ENCODE measurements around the gene SLC27A3.
"Not testable (repeated sequence)": the region's sequence is repeated elsewhere in the genome, so short reads cannot be mapped to it uniquely, and the experiment has no call there.

The SLC27A3 gene

GRCh38 chr1:153764310-153764709 is 10.9 kb upstream of the SLC27A3 start:
- no peaks in the 10 kb centered on the region for H3K9me3 ChIP-seq (ENCODE audit: insufficient read depth, low read depth, low read length)
- H3K9ac ChIP-seq (ENCODE audit: low read depth, low read length) = no peak overlapping the region
- no peaks in the 10 kb centered on the region for H3K4me1 ChIP-seq (ENCODE audit: insufficient read depth, low read length)
- no peaks in the 10 kb centered on the region for H3K27me3 ChIP-seq (ENCODE audit: insufficient read depth, low read length)
- peaks cover 96% of the 10 kb centered on the region for H3K36me3 ChIP-seq (ENCODE audit: insufficient read depth, low read length)
- H3K4me3 ChIP-seq (ENCODE audit: low read length) = no peak overlapping the region
- no peak overlapping the region for H3K27ac ChIP-seq (ENCODE audit: low read depth, low read length)
- WGBS = 96% methylated on average over 5 of the region's 5 CpGs

GRCh38 chr1:153766663-153767062 is 8.5 kb upstream of the SLC27A3 start:
- H3K9ac ChIP-seq (ENCODE audit: low read depth, low read length); H3K9me3 ChIP-seq (ENCODE audit: insufficient read depth, low read depth, low read length); H3K27ac ChIP-seq (ENCODE audit: low read depth, low read length); H3K27me3 ChIP-seq (ENCODE audit: insufficient read depth, low read length); H3K4me1 ChIP-seq (ENCODE audit: insufficient read depth, low read length); H3K4me3 ChIP-seq (ENCODE audit: low read length): not testable (repeated sequence)
- peaks cover 93% of the 10 kb centered on the region for H3K36me3 ChIP-seq (ENCODE audit: insufficient read depth, low read length)
- 97% methylated on average over 10 of the region's 10 CpGs for WGBS

- 94% methylated on average over 11 of the region's 11 CpGs for WGBS
- Histone ChIP-seq H3K36me3 (ENCODE audit: insufficient read depth, low read length) (peaks cover 92% of the 10 kb centered on the region), H3K9ac (ENCODE audit: low read depth, low read length) (no peak overlapping the region), H3K27me3 (ENCODE audit: insufficient read depth, low read length) (no peaks in the 10 kb centered on the region), H3K4me3 (ENCODE audit: low read length) (no peak overlapping the region), H3K4me1 (ENCODE audit: insufficient read depth, low read length) (no peaks in the 10 kb centered on the region), H3K27ac (ENCODE audit: low read depth, low read length) (no peak overlapping the region), H3K9me3 (ENCODE audit: insufficient read depth, low read depth, low read length) (no peaks in the 10 kb centered on the region)
These were observed 7.7 kb upstream of the SLC27A3 start for GRCh38 chr1:153767519-153767918.

GRCh38 chr1:153768316-153769181 is 6.7 kb upstream of the SLC27A3 start:
- no peaks in the 10 kb centered on the region for H3K27me3 ChIP-seq (ENCODE audit: insufficient read depth, low read length)
- 97% methylated on average over 4 of the region's 4 CpGs for WGBS
- no peaks in the 10 kb centered on the region for H3K9me3 ChIP-seq (ENCODE audit: insufficient read depth, low read depth, low read length)
- no peaks in the 10 kb centered on the region for H3K4me1 ChIP-seq (ENCODE audit: insufficient read depth, low read length)
- no peak overlapping the region for H3K27ac ChIP-seq (ENCODE audit: low read depth, low read length)
- no peak overlapping the region for H3K4me3 ChIP-seq (ENCODE audit: low read length)
- H3K9ac ChIP-seq (ENCODE audit: low read depth, low read length) = no peak overlapping the region
- peaks cover 92% of the 10 kb centered on the region for H3K36me3 ChIP-seq (ENCODE audit: insufficient read depth, low read length)

GRCh38 chr1:153769221-153769620 is 6.0 kb upstream of the SLC27A3 start:
- Histone ChIP-seq H3K36me3 (ENCODE audit: insufficient read depth, low read length) (peaks cover 89% of the 10 kb centered on the region), H3K4me3 (ENCODE audit: low read length) (no peak overlapping the region), H3K27me3 (ENCODE audit: insufficient read depth, low read length) (no peaks in the 10 kb centered on the region), H3K27ac (ENCODE audit: low read depth, low read length) (no peak overlapping the region), H3K9me3 (ENCODE audit: insufficient read depth, low read depth, low read length) (no peaks in the 10 kb centered on the region), H3K9ac (ENCODE audit: low read depth, low read length) (no peak overlapping the region), H3K4me1 (ENCODE audit: insufficient read depth, low read length) (no peaks in the 10 kb centered on the region)
- WGBS = 86% methylated on average over 3 of the region's 3 CpGs

- WGBS = 68% methylated on average over 10 of the region's 11 CpGs
- Histone ChIP-seq H3K27me3 (ENCODE audit: insufficient read depth, low read length) (no peaks in the 10 kb centered on the region), H3K36me3 (ENCODE audit: insufficient read depth, low read length) (peaks cover 76% of the 10 kb centered on the region), H3K4me3 (ENCODE audit: low read length) (no peak overlapping the region), H3K9ac (ENCODE audit: low read depth, low read length) (no peak overlapping the region), H3K27ac (ENCODE audit: low read depth, low read length) (no peak overlapping the region), H3K9me3 (ENCODE audit: insufficient read depth, low read depth, low read length) (no peaks in the 10 kb centered on the region), H3K4me1 (ENCODE audit: insufficient read depth, low read length) (0 out of 2 replicates have a peak, but pooled peaks cover 5% of the 10 kb centered on the region)
These were observed 4.4 kb upstream of the SLC27A3 start for GRCh38 chr1:153770797-153771196.

GRCh38 chr1:153771261-153771660 is 3.9 kb upstream of the SLC27A3 start:
- H3K27ac ChIP-seq (ENCODE audit: low read depth, low read length) = no peak overlapping the region
- H3K4me3 ChIP-seq (ENCODE audit: low read length) = no peak overlapping the region
- no peaks in the 10 kb centered on the region for H3K27me3 ChIP-seq (ENCODE audit: insufficient read depth, low read length)
- H3K9ac ChIP-seq (ENCODE audit: low read depth, low read length) = no peak overlapping the region
- H3K36me3 ChIP-seq (ENCODE audit: insufficient read depth, low read length) = peaks cover 72% of the 10 kb centered on the region
- WGBS = no CpG with 5 or more reads among the region's 2 CpGs
- peaks cover 6% of the 10 kb centered on the region; the same call in 1 of the 2 replicates for H3K4me1 ChIP-seq (ENCODE audit: insufficient read depth, low read length)
- no peaks in the 10 kb centered on the region for H3K9me3 ChIP-seq (ENCODE audit: insufficient read depth, low read depth, low read length)

GRCh38 chr1:153771841-153772593 is 3.2 kb upstream of the SLC27A3 start:
- WGBS = 83% methylated on average over 21 of the region's 21 CpGs
- Histone ChIP-seq H3K9ac (ENCODE audit: low read depth, low read length) (no peak overlapping the region), H3K4me1 (ENCODE audit: insufficient read depth, low read length) (peaks cover 14% of the 10 kb centered on the region; the same call in 1 of the 2 replicates), H3K27me3 (ENCODE audit: insufficient read depth, low read length) (no peaks in the 10 kb centered on the region), H3K36me3 (ENCODE audit: insufficient read depth, low read length) (peaks cover 65% of the 10 kb centered on the region), H3K27ac (ENCODE audit: low read depth, low read length) (no peak overlapping the region), H3K9me3 (ENCODE audit: insufficient read depth, low read depth, low read length) (no peaks in the 10 kb centered on the region), H3K4me3 (ENCODE audit: low read length) (no peak overlapping the region)

- no peaks in the 10 kb centered on the region for H3K27me3 ChIP-seq (ENCODE audit: insufficient read depth, low read length)
- H3K9me3 ChIP-seq (ENCODE audit: insufficient read depth, low read depth, low read length) = no peaks in the 10 kb centered on the region
- H3K27ac ChIP-seq (ENCODE audit: low read depth, low read length) = no peak overlapping the region
- WGBS = 88% methylated on average over 12 of the region's 12 CpGs
- no peak overlapping the region for H3K9ac ChIP-seq (ENCODE audit: low read depth, low read length)
- H3K36me3 ChIP-seq (ENCODE audit: insufficient read depth, low read length) = peaks cover 52% of the 10 kb centered on the region
- H3K4me3 ChIP-seq (ENCODE audit: low read length) = no peak overlapping the region
- H3K4me1 ChIP-seq (ENCODE audit: insufficient read depth, low read length) = peaks cover 15% of the 10 kb centered on the region; the same call in 1 of the 2 replicates
These were observed 1.9 kb upstream of the SLC27A3 start for GRCh38 chr1:153773096-153773921.

- no peak overlapping the region for H3K4me3 ChIP-seq (ENCODE audit: low read length)
- WGBS = 90% methylated on average over 8 of the region's 8 CpGs
- peaks cover 44% of the 10 kb centered on the region for H3K36me3 ChIP-seq (ENCODE audit: insufficient read depth, low read length)
These were observed 1.1 kb upstream of the SLC27A3 start for GRCh38 chr1:153774026-153774595.

More at GRCh38 chr1:153774026-153774595, 1.1 kb upstream of the SLC27A3 start:
- Histone ChIP-seq H3K9me3 (ENCODE audit: insufficient read depth, low read depth, low read length) (no peaks in the 10 kb centered on the region), H3K4me1 (ENCODE audit: insufficient read depth, low read length) (peaks cover 15% of the 10 kb centered on the region; the same call in 1 of the 2 replicates), H3K27ac (ENCODE audit: low read depth, low read length) (no peak overlapping the region), H3K27me3 (ENCODE audit: insufficient read depth, low read length) (no peaks in the 10 kb centered on the region), H3K9ac (ENCODE audit: low read depth, low read length) (no peak overlapping the region)
